NCI-H82 (cell line): ENCODE measurements around the gene NWD2.
A peak's percentile ranks its signal among the peaks of the same experiment; 100 is the strongest.
"Not testable (repeated sequence)": the region's sequence is repeated elsewhere in the genome, so short reads cannot be mapped to it uniquely, and the experiment has no call there.

Experiments
- DNase-seq: peaks from one replicate; lab custom pipeline; 2025; lab: John Stamatoyannopoulos, UW

NWD2 gene

GRCh38 chr4:37244583-37245390 is at the start of gene NWD2:
Gene NWD2 (plus strand): TSS chr4:37244743. CDS start chr4:37245068, 325 bp downstream.
- DNase-seq: peak; percentile 4

- DNase-seq: no peak
Measured at GRCh38 chr4:37197899-37198298, 46.6 kb upstream of the NWD2 start.

- not testable (repeated sequence) for DNase-seq
Measured at GRCh38 chr4:37204740-37205139, 39.8 kb upstream of the NWD2 start.

GRCh38 chr4:37216209-37216608 is 28.3 kb upstream of the NWD2 start:
- DNase-seq: no peak

GRCh38 chr4:37219242-37219641 is 25.3 kb upstream of the NWD2 start:
- DNase-seq: no peak

GRCh38 chr4:37219990-37220389 is 24.6 kb upstream of the NWD2 start:
- no peak for DNase-seq

- DNase-seq: no peak
Measured at GRCh38 chr4:37220685-37221084, 23.9 kb upstream of the NWD2 start.

GRCh38 chr4:37223732-37224131 is 20.8 kb upstream of the NWD2 start:
- DNase-seq: no peak

- no peak for DNase-seq
Measured at GRCh38 chr4:37224854-37225253, 19.7 kb upstream of the NWD2 start.

GRCh38 chr4:37225778-37226177 is 18.8 kb upstream of the NWD2 start:
- DNase-seq: peak; percentile 16

- no peak for DNase-seq
Measured at GRCh38 chr4:37232315-37232714, 12.2 kb upstream of the NWD2 start.

GRCh38 chr4:37236165-37236564 is 8.4 kb upstream of the NWD2 start:
- DNase-seq: no peak

GRCh38 chr4:37241647-37242046 is 2.9 kb upstream of the NWD2 start:
- DNase-seq: no peak

GRCh38 chr4:37243051-37243450 is 1.5 kb upstream of the NWD2 start:
- no peak for DNase-seq

GRCh38 chr4:37243722-37244582 is 591 bp upstream of the NWD2 start:
- no peak for DNase-seq

- DNase-seq: no peak
Measured at GRCh38 chr4:37245391-37245954, 930 bp downstream of the NWD2 start.

- DNase-seq: no peak
Measured at GRCh38 chr4:37246891-37247290, 2.3 kb downstream of the NWD2 start.

- DNase-seq: no peak
Measured at GRCh38 chr4:37258221-37258620, 13.7 kb downstream of the NWD2 start.

- DNase-seq: no peak
Measured at GRCh38 chr4:37268319-37268718, 23.8 kb downstream of the NWD2 start.

- no peak for DNase-seq
Measured at GRCh38 chr4:37279121-37279520, 34.6 kb downstream of the NWD2 start.

GRCh38 chr4:37279894-37280592 is 35.5 kb downstream of the NWD2 start:
- DNase-seq: no peak

GRCh38 chr4:37299468-37299867 is 54.9 kb downstream of the NWD2 start:
- no peak for DNase-seq
